GM12864 (cell line): ENCODE measurements around the gene HMSD.
"Not testable (repeated sequence)": the region's sequence is repeated elsewhere in the genome, so short reads cannot be mapped to it uniquely, and the experiment has no call there.

Experiments
- DNase-seq: peaks from one replicate; pipeline ENCODE4 v3.0.0-alpha.2; 2011; ENCODE audit warnings: low read depth
- H3K4me3 ChIP-seq: 2 replicates; pipeline ENCODE4 v1.5.1; 2011; ENCODE audit warnings: mild to moderate bottlenecking, low read depth, low read length, control low read depth
- TF ChIP-seq, protein P1 (sequence below): IDR thresholded peaks from 2 replicates; pipeline ENCODE4 v1.5.1; 2011; ENCODE audit warnings: low read depth, mild to moderate bottlenecking, moderate library complexity, low read length, control low read depth, inconsistent platforms; ENCODE audit errors: missing control alignments

Gene HMSD

DNA sequence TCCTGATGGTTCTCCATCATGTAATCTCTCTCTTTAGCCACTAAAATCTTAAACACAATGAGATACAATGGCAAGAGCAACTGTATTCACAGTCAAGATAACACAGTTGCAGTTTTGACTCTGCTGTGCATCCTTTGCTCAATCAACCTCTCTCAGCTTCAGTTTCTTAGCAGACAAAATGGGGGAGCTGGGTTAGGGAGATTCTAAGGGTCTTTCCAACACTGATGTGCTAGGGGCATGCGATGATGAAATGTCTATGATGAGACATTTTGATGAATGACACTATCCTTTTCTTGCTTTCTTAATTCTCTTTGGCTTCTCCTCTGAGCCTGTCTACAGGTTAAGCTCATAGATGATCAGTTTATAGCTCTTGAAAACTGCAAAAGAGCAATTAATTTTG, 40.2 kb upstream of the HMSD start:
- TF ChIP-seq, protein P1, sequence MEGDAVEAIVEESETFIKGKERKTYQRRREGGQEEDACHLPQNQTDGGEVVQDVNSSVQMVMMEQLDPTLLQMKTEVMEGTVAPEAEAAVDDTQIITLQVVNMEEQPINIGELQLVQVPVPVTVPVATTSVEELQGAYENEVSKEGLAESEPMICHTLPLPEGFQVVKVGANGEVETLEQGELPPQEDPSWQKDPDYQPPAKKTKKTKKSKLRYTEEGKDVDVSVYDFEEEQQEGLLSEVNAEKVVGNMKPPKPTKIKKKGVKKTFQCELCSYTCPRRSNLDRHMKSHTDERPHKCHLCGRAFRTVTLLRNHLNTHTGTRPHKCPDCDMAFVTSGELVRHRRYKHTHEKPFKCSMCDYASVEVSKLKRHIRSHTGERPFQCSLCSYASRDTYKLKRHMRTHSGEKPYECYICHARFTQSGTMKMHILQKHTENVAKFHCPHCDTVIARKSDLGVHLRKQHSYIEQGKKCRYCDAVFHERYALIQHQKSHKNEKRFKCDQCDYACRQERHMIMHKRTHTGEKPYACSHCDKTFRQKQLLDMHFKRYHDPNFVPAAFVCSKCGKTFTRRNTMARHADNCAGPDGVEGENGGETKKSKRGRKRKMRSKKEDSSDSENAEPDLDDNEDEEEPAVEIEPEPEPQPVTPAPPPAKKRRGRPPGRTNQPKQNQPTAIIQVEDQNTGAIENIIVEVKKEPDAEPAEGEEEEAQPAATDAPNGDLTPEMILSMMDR = no peak
- H3K4me3 ChIP-seq = no peak overlapping the region; the same call in 1 of the 2 replicates
- peak; percentile 15 for DNase-seq

DNA sequence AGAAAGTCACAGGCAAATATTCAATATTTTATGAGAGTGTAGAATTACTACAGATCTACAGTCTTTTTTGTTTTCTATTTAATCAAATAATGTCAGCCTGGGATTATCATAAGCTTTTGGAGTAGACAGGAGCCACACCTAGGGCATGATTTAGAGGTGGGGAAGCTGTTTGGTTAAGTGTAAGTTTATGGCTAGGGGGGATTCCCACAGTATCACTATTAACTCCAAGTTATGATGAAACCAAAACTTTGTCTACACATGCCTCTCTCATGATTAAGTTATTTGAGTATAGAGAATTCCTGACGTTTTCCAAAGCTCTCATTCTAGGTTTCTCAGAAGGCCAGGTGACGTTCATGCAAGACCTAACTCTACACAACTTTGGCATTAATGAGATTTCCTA, 39.2 kb upstream of the HMSD start:
- no peak overlapping the region for H3K4me3 ChIP-seq
- no peak for DNase-seq
- TF ChIP-seq, protein P1 = no peak

DNA sequence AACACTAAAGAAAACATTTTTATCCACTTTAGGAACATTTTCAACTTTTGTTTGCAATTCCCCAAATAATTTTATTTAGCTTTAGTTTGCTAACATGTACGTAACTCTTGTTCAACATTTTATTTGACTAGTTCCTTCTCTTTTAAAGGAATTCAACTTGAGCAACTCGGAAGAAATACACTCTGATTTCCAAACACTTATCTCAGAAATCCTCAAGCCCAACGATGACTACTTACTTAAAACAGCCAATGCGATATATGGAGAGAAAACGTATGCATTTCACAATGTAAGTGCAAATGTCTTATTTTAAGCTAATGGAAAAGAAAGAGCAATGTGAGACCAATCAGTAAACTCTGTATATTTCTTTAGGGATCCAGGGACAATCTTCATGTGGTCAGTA, 31.3 kb upstream of the HMSD start:
- TF ChIP-seq, protein P1 = no peak
- no peak for DNase-seq
- H3K4me3 ChIP-seq = no peak overlapping the region

DNA sequence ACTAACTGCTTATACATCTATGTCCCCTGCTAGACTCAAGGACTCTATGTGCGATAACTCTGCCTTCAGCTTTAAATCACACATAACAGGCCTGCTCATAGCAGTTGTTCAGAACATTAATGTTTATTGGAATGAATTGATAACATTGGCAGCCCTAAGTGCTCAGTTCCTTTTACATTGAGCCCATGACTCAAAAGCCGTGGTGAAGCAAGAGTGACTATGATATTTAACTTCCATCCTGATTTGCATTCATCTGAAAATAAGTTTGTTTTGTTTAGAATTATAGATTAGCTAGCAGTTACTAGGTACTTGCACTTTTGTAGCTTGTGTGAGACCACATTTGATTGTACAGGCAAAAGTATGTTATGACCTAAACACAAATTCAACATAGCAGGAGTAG, 27.1 kb upstream of the HMSD start:
- no peak overlapping the region for H3K4me3 ChIP-seq
- TF ChIP-seq, protein P1 = no peak
- no peak for DNase-seq

DNA sequence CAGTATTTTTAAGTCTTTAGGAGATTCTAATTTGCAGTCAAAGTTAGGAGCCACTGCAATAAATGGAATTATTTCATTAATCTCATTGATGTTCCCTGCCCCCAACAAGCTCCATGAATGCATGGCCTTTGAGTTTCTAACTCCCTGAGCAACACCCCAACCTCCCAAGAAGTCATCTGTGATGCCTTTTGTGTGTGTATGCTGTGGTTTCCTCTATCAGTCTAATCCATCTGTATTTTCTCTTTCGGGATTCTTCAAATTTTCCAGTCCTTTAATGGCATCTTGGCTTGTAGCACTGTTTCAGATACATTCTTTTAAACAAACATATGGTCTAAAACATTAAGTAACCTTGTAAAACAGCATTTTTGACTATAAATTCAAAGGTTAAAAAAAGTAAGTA, 24.6 kb upstream of the HMSD start:
- DNase-seq = no peak
- H3K4me3 ChIP-seq = no peak overlapping the region
- TF ChIP-seq, protein P1 = no peak

DNA sequence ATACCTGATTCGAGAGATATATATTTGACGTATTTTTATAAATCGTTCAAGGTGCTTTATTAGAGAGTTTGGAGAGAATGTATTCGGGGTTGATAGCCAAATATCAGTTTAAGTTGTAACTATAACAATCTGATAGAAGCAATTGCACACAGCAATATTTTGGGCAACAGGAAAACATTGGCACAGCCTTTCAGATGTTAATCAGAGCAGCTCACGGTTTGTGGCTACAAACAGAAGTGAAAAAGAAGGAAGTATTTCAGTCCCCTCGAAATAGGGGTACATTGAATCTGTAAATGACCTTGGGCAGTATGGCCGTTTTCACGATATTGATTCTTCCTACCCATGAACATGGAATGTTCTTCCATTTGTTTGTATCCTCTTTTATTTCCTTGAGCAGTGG, 20.8 kb upstream of the HMSD start:
- H3K4me3 ChIP-seq = no peak overlapping the region
- TF ChIP-seq, protein P1 = no peak
- no peak for DNase-seq

DNA sequence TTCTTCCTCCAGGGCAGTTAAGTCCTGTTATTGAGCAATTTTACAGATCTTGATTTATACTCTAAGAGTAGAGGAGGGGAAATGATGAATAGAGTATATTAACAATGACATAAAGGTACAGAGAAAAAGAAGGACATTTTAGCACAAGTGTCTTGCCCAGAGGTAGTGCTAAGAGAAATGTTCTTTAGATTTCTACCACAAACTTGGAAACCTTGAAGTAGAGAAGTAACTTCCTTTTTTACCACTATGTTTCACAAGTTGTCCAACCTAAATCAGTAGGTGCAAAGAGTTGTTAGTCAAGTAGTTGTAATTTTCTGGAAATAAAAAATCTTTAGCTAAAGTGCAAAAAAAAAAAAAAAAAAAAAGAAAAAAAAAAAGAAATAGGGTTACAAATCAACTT, 19.7 kb upstream of the HMSD start:
- H3K4me3 ChIP-seq, DNase-seq: not testable (repeated sequence)
